ENCODE results near the gene FAM72D. TPM values are rescaled to one million over a fixed set of nuclear protein-coding genes. Genes with fewer than 3 reads are reported as not detected.
"Not testable (repeated sequence)": the region's sequence is repeated elsewhere in the genome, so short reads cannot be mapped to it uniquely, and the experiment has no call there.

FAM72D gene
- polyA plus RNA-seq, 1 donor: 1.8 TPM

DNA sequence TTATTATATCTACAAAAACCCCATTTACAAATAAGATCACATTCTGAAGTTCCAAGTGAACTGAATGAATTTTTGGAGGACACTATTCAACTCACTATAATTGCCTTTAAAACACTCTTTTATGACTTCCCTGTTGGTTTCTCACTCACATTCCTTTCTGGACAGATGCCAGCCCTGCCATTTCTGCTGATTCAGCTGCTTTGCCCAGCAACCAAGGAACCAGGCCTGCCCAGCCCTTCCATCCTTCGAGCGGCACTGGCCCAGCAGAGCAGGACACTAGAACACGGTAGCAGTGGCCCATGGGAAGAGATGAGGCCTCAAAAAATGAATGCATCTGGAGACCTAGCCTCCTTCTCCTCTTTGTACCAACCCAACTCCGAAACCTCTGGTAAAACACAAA lies 50.5 kb downstream of the FAM72D start:
- not testable (repeated sequence) for DNase-seq (ENCODE audit: low read depth)

DNA sequence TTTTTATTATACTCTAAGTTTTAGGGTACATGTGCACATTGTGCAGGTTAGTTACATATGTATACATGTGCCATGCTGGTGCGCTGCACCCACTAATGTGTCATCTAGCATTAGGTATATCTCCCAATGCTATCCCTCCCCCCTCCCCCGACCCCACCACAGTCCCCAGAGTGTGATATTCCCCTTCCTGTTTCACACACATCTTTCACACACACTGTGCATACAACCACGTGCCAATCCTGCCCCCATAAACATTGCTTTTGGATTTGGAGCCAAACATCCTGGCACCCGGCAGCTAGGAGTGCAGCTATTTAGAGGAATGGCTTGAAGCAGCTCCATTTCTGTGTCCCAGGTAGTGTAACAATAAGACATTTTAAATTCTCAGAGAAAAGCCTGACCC lies 51.4 kb downstream of the FAM72D start:
- not testable (repeated sequence) for DNase-seq (ENCODE audit: low read depth)

DNA sequence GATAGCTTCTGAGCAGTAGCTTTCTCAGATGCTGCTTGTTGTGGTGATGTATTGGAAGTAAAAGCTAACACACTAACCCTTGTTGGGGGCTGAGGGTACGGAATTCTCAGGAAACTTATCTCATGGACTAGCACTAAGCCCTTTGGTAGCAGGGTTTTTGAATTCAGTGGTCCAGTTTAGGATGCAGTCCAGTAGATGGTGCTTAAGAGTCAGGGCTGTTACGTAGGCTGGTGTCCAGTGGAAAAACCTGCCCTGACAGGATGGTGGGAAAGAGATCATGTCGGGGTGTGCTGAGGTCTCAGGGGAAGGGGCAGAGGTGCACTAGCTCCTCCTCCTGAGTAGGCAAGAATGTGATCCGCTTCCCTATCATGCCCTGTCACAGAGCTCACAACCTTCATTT lies 59.6 kb downstream of the FAM72D start:
- not testable (repeated sequence) for DNase-seq (ENCODE audit: low read depth)

DNA sequence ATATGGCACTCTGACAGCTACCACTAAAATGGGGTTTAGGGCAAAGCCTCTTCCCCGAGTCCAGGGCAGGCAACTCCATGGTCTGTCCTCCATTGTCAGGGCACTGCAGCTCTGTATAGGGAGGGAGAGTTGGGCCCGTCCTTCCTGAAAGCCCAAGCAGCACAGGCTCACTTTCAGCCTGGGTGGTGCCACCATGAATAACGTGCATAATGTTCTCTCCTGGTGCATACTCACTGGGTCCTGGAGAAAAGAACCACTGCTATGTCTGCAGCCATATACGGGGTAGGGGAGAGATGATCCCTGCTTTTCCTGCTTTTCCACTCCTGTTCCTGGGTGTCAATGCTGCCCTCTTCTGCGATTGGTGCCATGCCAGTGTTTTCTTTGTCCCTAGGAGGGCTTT lies 60.1 kb downstream of the FAM72D start:
- not testable (repeated sequence) for DNase-seq (ENCODE audit: low read depth)

DNA sequence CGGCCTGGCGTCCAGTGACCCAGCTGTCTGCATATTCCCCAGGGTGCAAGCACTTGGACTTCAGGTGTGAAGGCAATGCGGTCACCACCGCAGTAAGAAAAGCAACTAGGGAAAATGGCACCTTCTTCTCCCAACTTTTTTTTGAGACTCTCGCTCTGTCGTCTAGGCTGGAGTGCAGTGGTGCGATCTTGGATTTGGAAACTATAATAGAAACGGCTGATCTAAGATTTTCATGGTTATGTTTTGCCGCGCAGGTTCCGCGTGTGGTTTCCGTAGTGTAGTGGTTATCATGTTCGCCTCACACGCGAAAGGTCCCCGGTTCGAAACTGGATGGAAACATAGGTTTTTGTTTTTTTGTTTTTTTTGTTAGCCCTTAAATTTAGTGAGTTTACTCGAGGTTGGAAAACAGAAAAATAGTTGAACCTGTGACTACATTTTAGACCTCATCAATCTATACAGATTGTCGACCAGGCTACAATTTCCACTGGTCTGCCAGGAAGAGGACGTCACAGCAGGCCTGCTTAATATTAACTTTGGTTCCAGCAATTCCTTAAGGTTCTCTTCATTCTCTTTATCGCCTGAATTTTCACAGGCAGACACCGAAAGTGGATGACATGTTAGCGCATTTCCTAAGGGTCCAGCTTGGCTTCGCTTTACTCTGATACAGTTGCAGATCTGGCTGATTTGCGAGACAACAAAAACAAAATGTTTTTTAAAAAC lies 61.3 kb downstream of the FAM72D start:
- not testable (repeated sequence) for DNase-seq (ENCODE audit: low read depth)

DNA sequence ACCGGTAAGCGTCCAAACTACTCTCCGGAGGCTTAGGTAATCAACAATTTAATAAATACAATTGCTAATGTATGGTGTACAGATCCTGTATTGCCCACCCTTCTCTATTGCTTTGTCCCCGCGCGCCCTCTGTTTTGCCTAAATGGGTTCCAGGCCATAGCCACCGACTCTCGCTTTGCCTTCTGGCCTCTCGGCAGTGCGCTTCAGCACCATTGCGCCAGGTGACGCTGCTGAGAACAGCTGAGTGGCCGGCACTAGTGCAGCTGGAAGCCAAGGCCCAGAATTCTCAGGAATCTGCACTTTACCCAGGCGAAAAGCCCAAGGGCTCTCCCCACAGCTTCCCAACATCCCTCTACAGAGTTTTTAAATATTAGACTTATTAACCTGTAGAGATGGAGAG lies 61.9 kb downstream of the FAM72D start:
- not testable (repeated sequence) for DNase-seq (ENCODE audit: low read depth)

DNA sequence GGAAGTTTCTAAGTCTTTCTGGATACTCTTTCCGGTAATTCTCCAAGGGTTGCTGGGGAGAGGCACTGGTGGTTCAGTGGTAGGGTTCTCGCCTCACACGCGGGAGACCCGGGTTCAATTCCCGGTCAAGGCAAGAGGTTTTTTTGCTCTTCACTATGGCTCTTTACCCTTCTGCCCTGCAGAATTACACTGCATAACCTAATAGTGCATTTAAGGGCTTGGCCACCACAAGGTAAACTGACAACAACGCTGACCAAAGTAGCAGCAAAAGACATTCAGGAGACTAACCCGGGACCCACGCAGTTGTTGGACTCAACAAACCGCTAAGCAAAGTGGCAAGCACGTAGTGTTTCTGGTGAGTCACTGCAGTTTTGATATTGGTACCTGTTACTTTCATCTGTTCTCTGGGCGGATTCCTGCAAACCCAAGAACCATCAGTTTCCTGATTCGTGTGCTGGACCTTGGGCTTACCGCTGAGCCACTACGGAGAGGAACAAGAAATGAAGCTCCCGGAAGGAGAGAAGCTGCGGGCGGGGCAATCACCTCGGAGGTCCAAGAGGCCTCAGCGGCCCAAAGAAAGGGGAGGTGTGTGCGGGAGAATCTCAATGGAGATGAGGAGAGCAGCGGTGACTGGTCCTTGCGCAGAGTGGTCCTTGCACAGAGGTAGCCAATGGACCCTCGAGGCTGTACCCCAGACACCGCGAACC lies 65.4 kb downstream of the FAM72D start:
- not testable (repeated sequence) for DNase-seq (ENCODE audit: low read depth)

Other genes starting within 250 kb of the FAM72D start
- 32.2 TPM for gene SRGAP2B, start 646 bp upstream of the FAM72D start, polyA plus RNA-seq (ENCODE audit: insufficient read length)
- not detected for gene PPIAL4D, start 146.2 kb downstream of the FAM72D start, polyA plus RNA-seq (ENCODE audit: insufficient read length)